GM23338 (cell line): ENCODE data around the gene RFNG. TPM values are rescaled to one million over a fixed set of nuclear protein-coding genes. Genes with fewer than 3 reads are reported as not detected.

Experiments
- ATAC-seq: fragments of 200-7000 bp; cut with Tn5 transposase; 3 replicates; pipeline ENCODE4 v1.9.1; 2020
- DNase-seq: peaks from one replicate; pipeline ENCODE4 v3.0.0-alpha.2; 2015; ENCODE audit warnings: low spot score
- H2AFZ ChIP-seq: fragments of 200-600 bp; sonication (generic); 2 replicates; pipeline ENCODE4 v1.8.0; 2016; ENCODE audit warnings: antibody characterized with exemption, mild to moderate bottlenecking, moderate library complexity
- H3F3A ChIP-seq: fragments of 200-600 bp; sonication (generic); replicated peaks from 2 replicates; pipeline ENCODE4 v1.8.0; 2017; ENCODE audit warnings: antibody characterized with exemption, mixed run types, low read depth
- H3K27ac ChIP-seq: fragments of 200-600 bp; sonication (generic); 2 replicates; pipeline ENCODE4 v1.6.1; 2016; ENCODE audit warnings: low read depth
- H3K27me3 ChIP-seq: fragments of 200-600 bp; sonication (generic); 2 replicates; pipeline ENCODE4 v1.8.0; 2016; ENCODE audit warnings: mild to moderate bottlenecking, mixed run types, moderate library complexity; ENCODE audit not compliant: insufficient read depth
- H3K36me3 ChIP-seq: fragments of 200-600 bp; sonication (generic); 2 replicates; pipeline ENCODE4 v1.8.0; 2016; ENCODE audit warnings: mild to moderate bottlenecking; ENCODE audit not compliant: insufficient read depth
- H3K4me1 ChIP-seq: fragments of 200-600 bp; sonication (generic); 2 replicates; pipeline ENCODE4 v1.8.0; 2016; ENCODE audit warnings: mild to moderate bottlenecking, moderate library complexity; ENCODE audit not compliant: insufficient read depth
- H3K4me2 ChIP-seq: fragments of 200-600 bp; sonication (generic); 2 replicates; pipeline ENCODE4 v1.7.1; 2017; ENCODE audit warnings: mixed run types
- H3K4me3 ChIP-seq: fragments of 200-600 bp; sonication (generic); 2 replicates; pipeline ENCODE4 v1.6.1; 2016; ENCODE audit warnings: mixed run types
- H3K79me2 ChIP-seq: fragments of 200-600 bp; sonication (generic); replicated peaks from 2 replicates; pipeline ENCODE4 v1.8.0; 2017; ENCODE audit warnings: mild to moderate bottlenecking; ENCODE audit not compliant: insufficient read depth
- H3K9me2 ChIP-seq: fragments of 200-600 bp; sonication (generic); 2 replicates; pipeline ENCODE4 v1.8.0; 2017; ENCODE audit not compliant: insufficient read depth
- H4K20me1 ChIP-seq: fragments of 200-600 bp; sonication (generic); replicated peaks from 2 replicates; pipeline ENCODE4 v1.8.0; 2017; ENCODE audit warnings: mild to moderate bottlenecking; ENCODE audit not compliant: insufficient read depth
- H3K27ac Mint-ChIP-seq: 2 replicates; pipeline ENCODE4 v1.8.0; 2020; ENCODE audit warnings: inconsistent platforms, mild to moderate bottlenecking, moderate library complexity, mixed read lengths
- H3K27me3 Mint-ChIP-seq: 3 replicates; pipeline ENCODE4 v1.8.0; 2022; ENCODE audit warnings: low read depth, mild to moderate bottlenecking, moderate library complexity, mixed read lengths, inconsistent platforms; ENCODE audit not compliant: insufficient read depth, poor library complexity
- H3K36me3 Mint-ChIP-seq: 3 replicates; pipeline ENCODE4 v1.8.0; 2021; ENCODE audit warnings: low read depth, mild to moderate bottlenecking, inconsistent platforms, moderate library complexity, mixed read lengths
- H3K4me1 Mint-ChIP-seq: 3 replicates; pipeline ENCODE4 v1.8.0; 2020; ENCODE audit warnings: mild to moderate bottlenecking, inconsistent platforms, mixed read lengths
- H3K4me3 Mint-ChIP-seq: 3 replicates; pipeline ENCODE4 v1.8.0; 2021; ENCODE audit warnings: moderate library complexity, mild to moderate bottlenecking, inconsistent platforms, mixed read lengths
- H3K9me3 Mint-ChIP-seq: 3 replicates; pipeline ENCODE4 v1.8.0; 2020; ENCODE audit warnings: moderate library complexity, mild to moderate bottlenecking, inconsistent platforms, mixed read lengths
- CREB1 ChIP-seq: fragments of 250-450 bp; sonication (Bioruptor Pico); IDR thresholded peaks from 2 replicates; pipeline ENCODE4 v1.5.0; 2020; ENCODE audit warnings: low read depth, mild to moderate bottlenecking, moderate library complexity
- EZH2 ChIP-seq: fragments of 200-600 bp; sonication (generic); IDR thresholded peaks from one replicate; pipeline ENCODE4 v1.8.0; 2017; ENCODE audit warnings: antibody characterized with exemption, mild to moderate bottlenecking, low read depth; ENCODE audit not compliant: unreplicated experiment
- EZH2phosphoT487 ChIP-seq: fragments of 200-600 bp; sonication (generic); IDR thresholded peaks from one replicate; pipeline ENCODE4 v1.8.1; 2018; ENCODE audit warnings: antibody characterized with exemption; ENCODE audit not compliant: unreplicated experiment
- JUNB ChIP-seq: IDR thresholded peaks from one replicate; pipeline ENCODE4 v1.6.1; 2016; ENCODE audit warnings: antibody characterized with exemption; ENCODE audit not compliant: unreplicated experiment
- NANOG ChIP-seq: IDR thresholded peaks from 2 replicates; pipeline ENCODE4 v1.6.1; 2016; ENCODE audit warnings: antibody characterized with exemption, borderline replicate concordance
- POLR2AphosphoS5 ChIP-seq: IDR thresholded peaks from 2 replicates; pipeline ENCODE4 v1.6.1; 2016; ENCODE audit warnings: antibody characterized with exemption, low read depth
- STAT1 ChIP-seq: IDR thresholded peaks from one replicate; pipeline ENCODE4 v1.6.1; 2016; ENCODE audit warnings: antibody characterized with exemption; ENCODE audit not compliant: unreplicated experiment
- ZNF114 ChIP-seq: fragments of 250-450 bp; sonication (Bioruptor Pico); IDR thresholded peaks from 2 replicates; pipeline ENCODE4 v1.5.0; 2020; ENCODE audit warnings: mild to moderate bottlenecking, moderate library complexity
- ZNF331 ChIP-seq: fragments of 250-450 bp; sonication (Bioruptor Pico); IDR thresholded peaks from 2 replicates; pipeline ENCODE4 v1.5.0; 2020; ENCODE audit warnings: low read depth, mild to moderate bottlenecking, moderate library complexity
- polyA plus RNA-seq: library from polyadenylated mRNA; unstranded; fragments of >200 nt; fragmentation: Nextera tagmentation; extraction: Ambion mirVana; gene quantifications from 2 replicates; pipeline ENCODE4 v1.2.1, GENCODE V29; 2016
- total RNA-seq: library from RNA; depleted of rRNA; stranded (reverse); fragments of >200 nt; shearing (Covaris generic); gene quantifications from 2 replicates; pipeline ENCODE4 v1.2.3, GENCODE V29; 2014
- TF ChIP-seq, protein P1 (sequence below), 2 experiments: fragments of 200-600 bp in 1 of 2; sonication (generic) in 1 of 2; conservative IDR thresholded peaks; 2 replicates each; pipeline versions ENCODE4 v1.5.1 to v1.6.1; 2016 to 2017; ENCODE audit warnings: antibody characterized with exemption in 2 of 2, low read depth in 2 of 2, mild to moderate bottlenecking in 2 of 2, moderate library complexity in 1 of 2
- TF ChIP-seq, protein P2 (sequence below): IDR thresholded peaks from one replicate; pipeline ENCODE4 v1.6.1; 2018; ENCODE audit warnings: antibody characterized with exemption; ENCODE audit not compliant: unreplicated experiment
- TF ChIP-seq, protein P3 (sequence below): IDR thresholded peaks from 2 replicates; pipeline ENCODE4 v1.6.1; 2016; ENCODE audit warnings: antibody characterized with exemption
- TF ChIP-seq, protein P4 (sequence below): fragments of 250-450 bp; sonication (Bioruptor Pico); IDR thresholded peaks from 2 replicates; pipeline ENCODE4 v1.5.0; 2020; ENCODE audit warnings: mild to moderate bottlenecking, moderate library complexity

The RFNG gene
- total and polyA plus RNA-seq, 2 experiments from 2014 or later = 18.0 to 44.7 TPM

DNA sequence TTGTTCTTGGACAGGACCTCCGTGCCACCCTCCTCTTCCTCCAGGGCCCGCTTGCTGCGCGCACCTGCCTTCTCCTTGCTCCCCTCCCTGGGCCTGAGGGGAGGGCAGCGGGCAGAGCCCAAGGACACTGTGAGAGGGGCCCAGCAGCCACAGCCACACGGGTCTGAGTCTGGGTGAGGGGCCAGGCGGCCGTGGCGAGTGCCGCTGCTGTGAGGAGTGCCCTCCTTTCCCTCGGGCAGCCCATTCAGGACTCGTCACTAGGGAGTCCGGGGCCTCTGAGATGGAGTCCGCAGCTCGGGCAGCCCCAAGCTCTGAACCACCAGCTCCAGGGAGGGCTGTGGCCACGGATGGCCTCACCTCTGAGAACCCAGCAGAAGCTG, 8.4 kb upstream of the RFNG start:
- no peak for TF ChIP-seq ZNF114
- no peak for TF ChIP-seq ZNF331 (CRISPR knock-in tag)
- no peak for TF ChIP-seq CREB1
- TF ChIP-seq NANOG = no peak
- no peak for TF ChIP-seq EZH2
- TF ChIP-seq, protein P1, sequence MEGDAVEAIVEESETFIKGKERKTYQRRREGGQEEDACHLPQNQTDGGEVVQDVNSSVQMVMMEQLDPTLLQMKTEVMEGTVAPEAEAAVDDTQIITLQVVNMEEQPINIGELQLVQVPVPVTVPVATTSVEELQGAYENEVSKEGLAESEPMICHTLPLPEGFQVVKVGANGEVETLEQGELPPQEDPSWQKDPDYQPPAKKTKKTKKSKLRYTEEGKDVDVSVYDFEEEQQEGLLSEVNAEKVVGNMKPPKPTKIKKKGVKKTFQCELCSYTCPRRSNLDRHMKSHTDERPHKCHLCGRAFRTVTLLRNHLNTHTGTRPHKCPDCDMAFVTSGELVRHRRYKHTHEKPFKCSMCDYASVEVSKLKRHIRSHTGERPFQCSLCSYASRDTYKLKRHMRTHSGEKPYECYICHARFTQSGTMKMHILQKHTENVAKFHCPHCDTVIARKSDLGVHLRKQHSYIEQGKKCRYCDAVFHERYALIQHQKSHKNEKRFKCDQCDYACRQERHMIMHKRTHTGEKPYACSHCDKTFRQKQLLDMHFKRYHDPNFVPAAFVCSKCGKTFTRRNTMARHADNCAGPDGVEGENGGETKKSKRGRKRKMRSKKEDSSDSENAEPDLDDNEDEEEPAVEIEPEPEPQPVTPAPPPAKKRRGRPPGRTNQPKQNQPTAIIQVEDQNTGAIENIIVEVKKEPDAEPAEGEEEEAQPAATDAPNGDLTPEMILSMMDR (conservative IDR thresholded peaks at IDR 0.05; ENCODE audit: low read depth in 2 of 2) = no peak
- no peak for TF ChIP-seq STAT1
- TF ChIP-seq POLR2AphosphoS5 = no peak; the same call in 1 of the 2 replicates
- TF ChIP-seq JUNB = no peak
- TF ChIP-seq EZH2phosphoT487 = no peak
- TF ChIP-seq, protein P2, sequence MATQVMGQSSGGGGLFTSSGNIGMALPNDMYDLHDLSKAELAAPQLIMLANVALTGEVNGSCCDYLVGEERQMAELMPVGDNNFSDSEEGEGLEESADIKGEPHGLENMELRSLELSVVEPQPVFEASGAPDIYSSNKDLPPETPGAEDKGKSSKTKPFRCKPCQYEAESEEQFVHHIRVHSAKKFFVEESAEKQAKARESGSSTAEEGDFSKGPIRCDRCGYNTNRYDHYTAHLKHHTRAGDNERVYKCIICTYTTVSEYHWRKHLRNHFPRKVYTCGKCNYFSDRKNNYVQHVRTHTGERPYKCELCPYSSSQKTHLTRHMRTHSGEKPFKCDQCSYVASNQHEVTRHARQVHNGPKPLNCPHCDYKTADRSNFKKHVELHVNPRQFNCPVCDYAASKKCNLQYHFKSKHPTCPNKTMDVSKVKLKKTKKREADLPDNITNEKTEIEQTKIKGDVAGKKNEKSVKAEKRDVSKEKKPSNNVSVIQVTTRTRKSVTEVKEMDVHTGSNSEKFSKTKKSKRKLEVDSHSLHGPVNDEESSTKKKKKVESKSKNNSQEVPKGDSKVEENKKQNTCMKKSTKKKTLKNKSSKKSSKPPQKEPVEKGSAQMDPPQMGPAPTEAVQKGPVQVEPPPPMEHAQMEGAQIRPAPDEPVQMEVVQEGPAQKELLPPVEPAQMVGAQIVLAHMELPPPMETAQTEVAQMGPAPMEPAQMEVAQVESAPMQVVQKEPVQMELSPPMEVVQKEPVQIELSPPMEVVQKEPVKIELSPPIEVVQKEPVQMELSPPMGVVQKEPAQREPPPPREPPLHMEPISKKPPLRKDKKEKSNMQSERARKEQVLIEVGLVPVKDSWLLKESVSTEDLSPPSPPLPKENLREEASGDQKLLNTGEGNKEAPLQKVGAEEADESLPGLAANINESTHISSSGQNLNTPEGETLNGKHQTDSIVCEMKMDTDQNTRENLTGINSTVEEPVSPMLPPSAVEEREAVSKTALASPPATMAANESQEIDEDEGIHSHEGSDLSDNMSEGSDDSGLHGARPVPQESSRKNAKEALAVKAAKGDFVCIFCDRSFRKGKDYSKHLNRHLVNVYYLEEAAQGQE = no peak
- TF ChIP-seq, protein P3, sequence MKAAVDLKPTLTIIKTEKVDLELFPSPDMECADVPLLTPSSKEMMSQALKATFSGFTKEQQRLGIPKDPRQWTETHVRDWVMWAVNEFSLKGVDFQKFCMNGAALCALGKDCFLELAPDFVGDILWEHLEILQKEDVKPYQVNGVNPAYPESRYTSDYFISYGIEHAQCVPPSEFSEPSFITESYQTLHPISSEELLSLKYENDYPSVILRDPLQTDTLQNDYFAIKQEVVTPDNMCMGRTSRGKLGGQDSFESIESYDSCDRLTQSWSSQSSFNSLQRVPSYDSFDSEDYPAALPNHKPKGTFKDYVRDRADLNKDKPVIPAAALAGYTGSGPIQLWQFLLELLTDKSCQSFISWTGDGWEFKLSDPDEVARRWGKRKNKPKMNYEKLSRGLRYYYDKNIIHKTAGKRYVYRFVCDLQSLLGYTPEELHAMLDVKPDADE = no peak
- TF ChIP-seq, protein P4, sequence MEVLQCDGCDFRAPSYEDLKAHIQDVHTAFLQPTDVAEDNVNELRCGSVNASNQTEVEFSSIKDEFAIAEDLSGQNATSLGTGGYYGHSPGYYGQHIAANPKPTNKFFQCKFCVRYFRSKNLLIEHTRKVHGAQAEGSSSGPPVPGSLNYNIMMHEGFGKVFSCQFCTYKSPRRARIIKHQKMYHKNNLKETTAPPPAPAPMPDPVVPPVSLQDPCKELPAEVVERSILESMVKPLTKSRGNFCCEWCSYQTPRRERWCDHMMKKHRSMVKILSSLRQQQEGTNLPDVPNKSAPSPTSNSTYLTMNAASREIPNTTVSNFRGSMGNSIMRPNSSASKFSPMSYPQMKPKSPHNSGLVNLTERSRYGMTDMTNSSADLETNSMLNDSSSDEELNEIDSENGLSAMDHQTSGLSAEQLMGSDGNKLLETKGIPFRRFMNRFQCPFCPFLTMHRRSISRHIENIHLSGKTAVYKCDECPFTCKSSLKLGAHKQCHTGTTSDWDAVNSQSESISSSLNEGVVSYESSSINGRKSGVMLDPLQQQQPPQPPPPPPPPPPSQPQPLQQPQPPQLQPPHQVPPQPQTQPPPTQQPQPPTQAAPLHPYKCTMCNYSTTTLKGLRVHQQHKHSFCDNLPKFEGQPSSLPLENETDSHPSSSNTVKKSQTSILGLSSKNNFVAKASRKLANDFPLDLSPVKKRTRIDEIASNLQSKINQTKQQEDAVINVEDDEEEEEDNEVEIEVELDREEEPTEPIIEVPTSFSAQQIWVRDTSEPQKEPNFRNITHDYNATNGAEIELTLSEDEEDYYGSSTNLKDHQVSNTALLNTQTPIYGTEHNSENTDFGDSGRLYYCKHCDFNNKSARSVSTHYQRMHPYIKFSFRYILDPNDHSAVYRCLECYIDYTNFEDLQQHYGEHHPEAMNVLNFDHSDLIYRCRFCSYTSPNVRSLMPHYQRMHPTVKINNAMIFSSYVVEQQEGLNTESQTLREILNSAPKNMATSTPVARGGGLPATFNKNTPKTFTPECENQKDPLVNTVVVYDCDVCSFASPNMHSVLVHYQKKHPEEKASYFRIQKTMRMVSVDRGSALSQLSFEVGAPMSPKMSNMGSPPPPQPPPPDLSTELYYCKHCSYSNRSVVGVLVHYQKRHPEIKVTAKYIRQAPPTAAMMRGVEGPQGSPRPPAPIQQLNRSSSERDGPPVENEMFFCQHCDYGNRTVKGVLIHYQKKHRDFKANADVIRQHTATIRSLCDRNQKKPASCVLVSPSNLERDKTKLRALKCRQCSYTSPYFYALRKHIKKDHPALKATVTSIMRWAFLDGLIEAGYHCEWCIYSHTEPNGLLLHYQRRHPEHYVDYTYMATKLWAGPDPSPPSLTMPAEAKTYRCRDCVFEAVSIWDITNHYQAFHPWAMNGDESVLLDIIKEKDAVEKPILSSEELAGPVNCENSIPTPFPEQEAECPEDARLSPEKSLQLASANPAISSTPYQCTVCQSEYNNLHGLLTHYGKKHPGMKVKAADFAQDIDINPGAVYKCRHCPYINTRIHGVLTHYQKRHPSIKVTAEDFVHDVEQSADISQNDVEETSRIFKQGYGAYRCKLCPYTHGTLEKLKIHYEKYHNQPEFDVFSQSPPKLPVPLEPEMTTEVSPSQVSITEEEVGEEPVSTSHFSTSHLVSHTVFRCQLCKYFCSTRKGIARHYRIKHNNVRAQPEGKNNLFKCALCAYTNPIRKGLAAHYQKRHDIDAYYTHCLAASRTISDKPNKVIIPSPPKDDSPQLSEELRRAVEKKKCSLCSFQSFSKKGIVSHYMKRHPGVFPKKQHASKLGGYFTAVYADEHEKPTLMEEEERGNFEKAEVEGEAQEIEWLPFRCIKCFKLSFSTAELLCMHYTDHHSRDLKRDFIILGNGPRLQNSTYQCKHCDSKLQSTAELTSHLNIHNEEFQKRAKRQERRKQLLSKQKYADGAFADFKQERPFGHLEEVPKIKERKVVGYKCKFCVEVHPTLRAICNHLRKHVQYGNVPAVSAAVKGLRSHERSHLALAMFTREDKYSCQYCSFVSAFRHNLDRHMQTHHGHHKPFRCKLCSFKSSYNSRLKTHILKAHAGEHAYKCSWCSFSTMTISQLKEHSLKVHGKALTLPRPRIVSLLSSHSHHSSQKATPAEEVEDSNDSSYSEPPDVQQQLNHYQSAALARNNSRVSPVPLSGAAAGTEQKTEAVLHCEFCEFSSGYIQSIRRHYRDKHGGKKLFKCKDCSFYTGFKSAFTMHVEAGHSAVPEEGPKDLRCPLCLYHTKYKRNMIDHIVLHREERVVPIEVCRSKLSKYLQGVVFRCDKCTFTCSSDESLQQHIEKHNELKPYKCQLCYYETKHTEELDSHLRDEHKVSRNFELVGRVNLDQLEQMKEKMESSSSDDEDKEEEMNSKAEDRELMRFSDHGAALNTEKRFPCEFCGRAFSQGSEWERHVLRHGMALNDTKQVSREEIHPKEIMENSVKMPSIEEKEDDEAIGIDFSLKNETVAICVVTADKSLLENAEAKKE (CRISPR knock-in tag) = no peak
- no peak overlapping the region for H2AFZ ChIP-seq
- Mint-ChIP-seq H3K36me3 (peaks cover 19% of the 10 kb centered on the region), H3K4me1 (no peaks in the 10 kb centered on the region), H3K9me3 (no peaks in the 10 kb centered on the region), H3K27ac (no peak overlapping the region), H3K4me3 (no peak overlapping the region), H3K27me3 (peaks cover 9% of the 10 kb centered on the region)
- no peak overlapping the region for H3K27ac ChIP-seq
- no peaks in the 10 kb centered on the region for H3K27me3 ChIP-seq
- ATAC-seq (no peak), DNase-seq (no peak)
- no peaks in the 10 kb centered on the region for H3K79me2 ChIP-seq
- no peaks in the 10 kb centered on the region for H3K4me1 ChIP-seq
- H3K4me2 ChIP-seq = no peak overlapping the region
- H3K9me2 ChIP-seq = no peaks in the 10 kb centered on the region
- H3F3A ChIP-seq = peaks cover 3% of the 10 kb centered on the region; the same call in 1 of the 2 replicates
- H3K36me3 ChIP-seq = peaks cover 4% of the 10 kb centered on the region; the same call in 1 of the 2 replicates
- H4K20me1 ChIP-seq = no peaks in the 10 kb centered on the region
- no peak overlapping the region for H3K4me3 ChIP-seq
